Loucy (cell line): ENCODE measurements around the gene ZNF587B.
"Not testable (repeated sequence)": the region's sequence is repeated elsewhere in the genome, so short reads cannot be mapped to it uniquely, and the experiment has no call there.

Experiments used
- H2AFZ ChIP-seq: fragments of 200-600 bp; sonication (generic); 2 replicates; pipeline ENCODE4 v1.6.0; 2016; ENCODE audit warnings: antibody characterized with exemption, mild to moderate bottlenecking, low read length, moderate library complexity
- H3F3A ChIP-seq: fragments of 200-600 bp; 2 replicates; pipeline ENCODE4 v1.6.0; 2016; ENCODE audit warnings: antibody characterized with exemption, low read depth, mild to moderate bottlenecking
- H3K27me3 ChIP-seq: fragments of 200-600 bp; sonication (generic); 2 replicates; pipeline ENCODE4 v1.6.1; 2014; ENCODE audit warnings: low read length, mild to moderate bottlenecking; ENCODE audit not compliant: insufficient read depth, poor library complexity, severe bottlenecking
- H3K36me3 ChIP-seq: fragments of 200-600 bp; sonication (generic); 2 replicates; pipeline ENCODE4 v1.6.1; 2016; ENCODE audit warnings: low read length; ENCODE audit not compliant: insufficient read depth
- H3K4me1 ChIP-seq: fragments of 200-600 bp; sonication (generic); 2 replicates; pipeline ENCODE4 v1.5.1; 2014; ENCODE audit warnings: low read length, mild to moderate bottlenecking; ENCODE audit not compliant: insufficient read depth, poor library complexity, severe bottlenecking
- H3K4me2 ChIP-seq: fragments of 200-600 bp; sonication (generic); 2 replicates; pipeline ENCODE4 v1.6.0; 2014; ENCODE audit warnings: antibody characterized with exemption, low read length, low read depth, mild to moderate bottlenecking; ENCODE audit not compliant: poor library complexity, severe bottlenecking
- H3K4me3 ChIP-seq: fragments of 200-600 bp; sonication (generic); 2 replicates; pipeline ENCODE4 v1.5.1; 2014; ENCODE audit warnings: low read length, mild to moderate bottlenecking, mixed read lengths; ENCODE audit not compliant: poor library complexity, severe bottlenecking
- H3K79me2 ChIP-seq: fragments of 200-600 bp; sonication (generic); 2 replicates; pipeline ENCODE4 v1.6.1; 2014; ENCODE audit warnings: low read length; ENCODE audit not compliant: insufficient read depth
- H3K9ac ChIP-seq: fragments of 200-600 bp; sonication (generic); 2 replicates; pipeline ENCODE4 v1.6.0; 2014; ENCODE audit warnings: mild to moderate bottlenecking, low read depth, low read length, moderate library complexity; ENCODE audit not compliant: poor library complexity, severe bottlenecking
- H3K9me2 ChIP-seq: fragments of 200-600 bp; sonication (generic); replicated peaks from 2 replicates; pipeline ENCODE4 v1.6.1; 2016; ENCODE audit warnings: low read depth, low read length, mixed read lengths
- H3K9me3 ChIP-seq: fragments of 200-600 bp; sonication (generic); 2 replicates; pipeline ENCODE4 v1.6.1; 2014; ENCODE audit warnings: mild to moderate bottlenecking, antibody characterized with exemption, low read length, low read depth; ENCODE audit not compliant: insufficient read depth
- H4K20me1 ChIP-seq: fragments of 200-600 bp; sonication (generic); 2 replicates; pipeline ENCODE4 v1.6.0; 2014; ENCODE audit warnings: antibody characterized with exemption, low read length, mild to moderate bottlenecking; ENCODE audit not compliant: insufficient read depth, poor library complexity, severe bottlenecking
- CTCF ChIP-seq: fragments of 200-600 bp; sonication (generic); conservative IDR thresholded peaks from 2 replicates; pipeline ENCODE4 v1.5.1; 2014; ENCODE audit warnings: mild to moderate bottlenecking, antibody characterized with exemption, low read length
- EZH2phosphoT487 ChIP-seq: fragments of 200-600 bp; IDR thresholded peaks from 2 replicates; pipeline ENCODE4 v1.6.1; 2018; ENCODE audit warnings: antibody characterized with exemption, mild to moderate bottlenecking, moderate library complexity, borderline replicate concordance

Gene ZNF587B

DNA sequence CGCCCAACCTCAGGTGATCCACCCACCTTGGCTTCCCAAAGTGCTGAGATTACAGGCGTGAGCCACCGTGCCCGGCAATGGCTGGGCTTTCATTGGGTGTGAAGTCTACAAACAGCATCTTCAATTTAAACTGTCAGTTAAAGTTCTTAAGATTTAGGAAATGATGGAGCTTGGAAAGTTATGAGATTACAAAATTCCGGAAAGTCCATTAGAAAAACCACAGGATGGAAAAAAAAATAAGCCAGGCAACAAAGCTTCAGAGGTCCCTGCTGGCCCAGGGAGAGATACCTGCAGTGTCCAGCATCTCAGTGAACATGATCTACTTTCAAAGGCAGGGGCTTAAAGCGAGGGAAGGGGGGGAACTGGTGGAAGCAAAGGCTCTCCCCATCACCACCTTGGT is 4.6 kb upstream of the ZNF587B start:
- Histone ChIP-seq H3K4me2 (no peak overlapping the region), H3K79me2 (peaks cover 53% of the 10 kb centered on the region), H3K9me3 (no peaks in the 10 kb centered on the region), H3K4me1 (peaks cover 10% of the 10 kb centered on the region), H3K27me3 (no peaks in the 10 kb centered on the region), H2AFZ (no peak overlapping the region), H3F3A (no peaks in the 10 kb centered on the region), H3K4me3 (no peak overlapping the region), H4K20me1 (peaks cover under 1% of the 10 kb centered on the region), H3K36me3 (no peaks in the 10 kb centered on the region), H3K9me2 (no peaks in the 10 kb centered on the region), H3K9ac (no peak overlapping the region)
- TF ChIP-seq EZH2phosphoT487, result no peak
- no peak for TF ChIP-seq CTCF

- Histone ChIP-seq H3K79me2 (peaks cover 32% of the 10 kb centered on the region; the same call in 1 of the 2 replicates), H3K4me3 (no peak overlapping the region), H3K9me3 (no peaks in the 10 kb centered on the region), H3K9ac (no peak overlapping the region), H4K20me1 (no peaks in the 10 kb centered on the region), H3K36me3 (no peaks in the 10 kb centered on the region), H3K27me3 (no peaks in the 10 kb centered on the region), H3K4me1 (peaks cover 1% of the 10 kb centered on the region), H3K9me2 (no peaks in the 10 kb centered on the region), H3F3A (no peaks in the 10 kb centered on the region), H3K4me2 (no peak overlapping the region), H2AFZ (no peak overlapping the region)
- no peak for TF ChIP-seq CTCF
- TF ChIP-seq EZH2phosphoT487, result no peak
These were observed 783 bp upstream of the ZNF587B start for GRCh38 chr19:57829316-57829715.

DNA sequence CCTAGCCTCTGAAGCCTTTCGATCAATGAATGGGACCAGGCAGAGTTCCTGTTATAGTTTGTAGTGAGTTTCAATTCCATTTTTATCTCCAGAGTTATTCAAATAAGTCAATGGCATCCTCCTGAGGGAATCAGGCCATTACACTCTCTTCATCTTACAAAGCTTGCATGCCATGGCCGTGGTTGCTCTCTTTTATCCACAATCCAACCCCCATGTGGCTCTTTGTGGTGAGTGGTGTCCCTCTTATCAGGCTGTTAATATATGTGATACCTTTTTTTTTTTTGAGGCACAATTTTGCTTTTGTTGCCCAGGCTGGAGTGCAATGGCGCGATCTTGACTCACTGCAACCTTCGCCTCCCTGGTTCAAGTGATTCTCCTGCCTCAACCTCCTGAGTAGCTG is 6.9 kb downstream of the ZNF587B start:
- H2AFZ ChIP-seq, H4K20me1 ChIP-seq, H3K9me2 ChIP-seq, H3F3A ChIP-seq, H3K4me1 ChIP-seq, H3K4me3 ChIP-seq, H3K27me3 ChIP-seq, H3K9me3 ChIP-seq, H3K4me2 ChIP-seq, H3K9ac ChIP-seq: not testable (repeated sequence)
- Histone ChIP-seq H3K36me3 (peaks cover 13% of the 10 kb centered on the region; the same call in 1 of the 2 replicates), H3K79me2 (peaks cover 10% of the 10 kb centered on the region; the same call in 1 of the 2 replicates)

GRCh38 chr19:57838622-57839191 is 8.6 kb downstream of the ZNF587B start:
- not testable (repeated sequence) for H4K20me1 ChIP-seq, H3K9me2 ChIP-seq, H3K4me3 ChIP-seq, H2AFZ ChIP-seq, H3K79me2 ChIP-seq, H3K4me1 ChIP-seq, H3F3A ChIP-seq, H3K4me2 ChIP-seq, H3K27me3 ChIP-seq, H3K9ac ChIP-seq, H3K9me3 ChIP-seq
- peaks cover 24% of the 10 kb centered on the region; the same call in 1 of the 2 replicates for H3K36me3 ChIP-seq
